Measurements from ENCODE around the gene IGLL5.

DNA sequence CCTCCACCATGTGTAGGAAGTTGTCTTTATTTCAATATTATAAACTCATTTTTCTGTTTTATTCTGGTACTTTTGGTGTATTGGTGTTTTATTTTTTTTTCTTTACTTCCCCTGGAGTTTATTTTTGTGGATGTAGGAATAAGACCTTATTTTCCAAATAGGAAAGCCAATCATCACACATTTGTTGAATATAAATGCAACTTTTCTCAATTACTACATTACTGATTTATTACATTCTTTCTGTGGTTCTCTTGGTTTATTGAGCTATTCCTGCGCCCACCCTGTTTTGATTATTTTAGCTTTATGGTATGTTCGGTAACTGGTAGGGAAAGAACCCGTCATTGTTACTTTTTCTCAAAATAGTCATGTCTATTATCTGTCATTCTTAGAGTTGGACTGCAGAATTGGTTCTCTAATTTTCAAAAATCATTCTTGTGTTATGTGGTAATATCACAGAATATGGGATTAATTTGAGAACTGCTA is 3.6 kb downstream of the IGLL5 start:
- no peak for TF ChIP-seq POLR2AphosphoS5 (IDR thresholded peaks at IDR 0.05)
- TF ChIP-seq, protein P1, sequence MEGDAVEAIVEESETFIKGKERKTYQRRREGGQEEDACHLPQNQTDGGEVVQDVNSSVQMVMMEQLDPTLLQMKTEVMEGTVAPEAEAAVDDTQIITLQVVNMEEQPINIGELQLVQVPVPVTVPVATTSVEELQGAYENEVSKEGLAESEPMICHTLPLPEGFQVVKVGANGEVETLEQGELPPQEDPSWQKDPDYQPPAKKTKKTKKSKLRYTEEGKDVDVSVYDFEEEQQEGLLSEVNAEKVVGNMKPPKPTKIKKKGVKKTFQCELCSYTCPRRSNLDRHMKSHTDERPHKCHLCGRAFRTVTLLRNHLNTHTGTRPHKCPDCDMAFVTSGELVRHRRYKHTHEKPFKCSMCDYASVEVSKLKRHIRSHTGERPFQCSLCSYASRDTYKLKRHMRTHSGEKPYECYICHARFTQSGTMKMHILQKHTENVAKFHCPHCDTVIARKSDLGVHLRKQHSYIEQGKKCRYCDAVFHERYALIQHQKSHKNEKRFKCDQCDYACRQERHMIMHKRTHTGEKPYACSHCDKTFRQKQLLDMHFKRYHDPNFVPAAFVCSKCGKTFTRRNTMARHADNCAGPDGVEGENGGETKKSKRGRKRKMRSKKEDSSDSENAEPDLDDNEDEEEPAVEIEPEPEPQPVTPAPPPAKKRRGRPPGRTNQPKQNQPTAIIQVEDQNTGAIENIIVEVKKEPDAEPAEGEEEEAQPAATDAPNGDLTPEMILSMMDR (IDR thresholded peaks at IDR 0.05): no peak
- no peak for TF ChIP-seq POLR2A (IDR thresholded peaks at IDR 0.05)
- no peak for TF ChIP-seq EP300 (IDR thresholded peaks at IDR 0.05)
